Choroid plexus epithelial cell (primary cell): ENCODE data around the gene IQCF2.
"Not testable (repeated sequence)": the region's sequence is repeated elsewhere in the genome, so short reads cannot be mapped to it uniquely, and the experiment has no call there.

Experiments
- DNase-seq: peaks from one replicate; pipeline ENCODE4 v3.0.0-alpha.2; 2010; ENCODE audit warnings: low read depth
- H3K4me3 ChIP-seq: 2 replicates; pipeline ENCODE4 v1.5.1; 2011; ENCODE audit warnings: low read depth, mild to moderate bottlenecking, control low read depth, low read length, moderate library complexity
- CTCF ChIP-seq: conservative IDR thresholded peaks from 2 replicates; pipeline ENCODE4 v1.5.1; 2011; ENCODE audit warnings: low read depth, mild to moderate bottlenecking, control low read depth, inconsistent platforms, low read length, moderate library complexity

The IQCF2 gene

GRCh38 chr3:51894939-51895338 is 33.5 kb downstream of the IQCF2 start:
- no peak for TF ChIP-seq CTCF
- DNase-seq = no peak
- no peak overlapping the region for H3K4me3 ChIP-seq

GRCh38 chr3:51896607-51897305 is 35.3 kb downstream of the IQCF2 start:
- no peak overlapping the region for H3K4me3 ChIP-seq
- TF ChIP-seq CTCF = no peak
- DNase-seq = no peak

GRCh38 chr3:51897391-51897790 is 36.0 kb downstream of the IQCF2 start:
- H3K4me3 ChIP-seq = no peak overlapping the region
- no peak for TF ChIP-seq CTCF

GRCh38 chr3:51900043-51900442 is 38.6 kb downstream of the IQCF2 start:
- not testable (repeated sequence) for H3K4me3 ChIP-seq, DNase-seq

More at GRCh38 chr3:51897391-51897790, 36.0 kb downstream of the IQCF2 start:
- DNase-seq = no peak

GRCh38 chr3:51902361-51902760 is 40.9 kb downstream of the IQCF2 start:
- not testable (repeated sequence) for H3K4me3 ChIP-seq, DNase-seq

GRCh38 chr3:51904034-51904823 is 42.8 kb downstream of the IQCF2 start:
- DNase-seq = no peak
- TF ChIP-seq CTCF = no peak
- no peak overlapping the region for H3K4me3 ChIP-seq

GRCh38 chr3:51908026-51908425 is 46.6 kb downstream of the IQCF2 start:
- no peak overlapping the region for H3K4me3 ChIP-seq
- no peak for TF ChIP-seq CTCF
- DNase-seq = no peak
